DND-41 (cell line): ENCODE measurements around the gene EAF1.
"Not testable (repeated sequence)": the region's sequence is repeated elsewhere in the genome, so short reads cannot be mapped to it uniquely, and the experiment has no call there.

Experiments
- ATAC-seq: fragments of 200-7000 bp; cut with Tn5 transposase; 3 replicates; pipeline ENCODE4 v1.9.1; 2021; ENCODE audit warnings: low read depth; ENCODE audit not compliant: insufficient read depth
- DNase-seq: peaks from one replicate; pipeline ENCODE4 v3.0.0-alpha.2; 2020
- H2AFZ ChIP-seq: 2 replicates; pipeline ENCODE4 v1.6.0; 2012; ENCODE audit warnings: low read depth, low read length
- H3K27ac ChIP-seq: 2 replicates; pipeline ENCODE4 v1.5.1; 2012; ENCODE audit warnings: low read length, inconsistent platforms
- H3K27me3 ChIP-seq: fragments of 200-600 bp; sonication (generic); 2 replicates; pipeline ENCODE4 v1.6.0; 2012; ENCODE audit warnings: low read length, mild to moderate bottlenecking, inconsistent platforms; ENCODE audit not compliant: insufficient read depth, poor library complexity
- H3K36me3 ChIP-seq: 2 replicates; pipeline ENCODE4 v1.5.1; 2012; ENCODE audit warnings: low read length, inconsistent platforms; ENCODE audit not compliant: insufficient read depth
- H3K4me1 ChIP-seq: 2 replicates; pipeline ENCODE4 v1.5.1; 2012; ENCODE audit warnings: mild to moderate bottlenecking, low read length; ENCODE audit not compliant: insufficient read depth
- H3K4me2 ChIP-seq: 2 replicates; pipeline ENCODE4 v1.6.0; 2012; ENCODE audit warnings: mild to moderate bottlenecking, moderate library complexity, low read length, inconsistent platforms; ENCODE audit not compliant: insufficient read depth
- H3K4me3 ChIP-seq, 2 experiments: fragments of 200-600 bp in 1 of 2; shearing (Covaris generic) in 1 of 2; 2 replicates each; pipeline ENCODE4 v1.5.1; 2012 to 2016; ENCODE audit warnings: inconsistent platforms in 2 of 2, low read length in 2 of 2, mild to moderate bottlenecking in 2 of 2, low read depth in 1 of 2, moderate library complexity in 1 of 2
- H3K79me2 ChIP-seq: 2 replicates; pipeline ENCODE4 v1.6.0; 2012; ENCODE audit warnings: low read length, inconsistent platforms; ENCODE audit not compliant: insufficient read depth
- H3K9ac ChIP-seq: 2 replicates; pipeline ENCODE4 v1.6.0; 2012; ENCODE audit warnings: low read depth, mild to moderate bottlenecking, inconsistent platforms, low read length, moderate library complexity
- H3K9me3 ChIP-seq: 2 replicates; pipeline ENCODE4 v1.5.1; 2012; ENCODE audit warnings: low read length, moderate library complexity, mild to moderate bottlenecking, inconsistent platforms; ENCODE audit not compliant: insufficient read depth, severe bottlenecking
- H4K20me1 ChIP-seq: 2 replicates; pipeline ENCODE4 v1.6.0; 2012; ENCODE audit warnings: low read length; ENCODE audit not compliant: insufficient read depth
- EZH2 ChIP-seq: IDR thresholded peaks from 3 replicates; pipeline ENCODE4 v1.6.1; 2012; ENCODE audit warnings: borderline replicate concordance, low read depth, mild to moderate bottlenecking, moderate library complexity, low read length, inconsistent platforms; ENCODE audit not compliant: severe bottlenecking
- TF ChIP-seq, protein P1 (sequence below): IDR thresholded peaks from 2 replicates; pipeline ENCODE4 v1.5.1; 2012; ENCODE audit warnings: borderline replicate concordance, low read length, moderate library complexity, mild to moderate bottlenecking; ENCODE audit not compliant: poor library complexity, severe bottlenecking; ENCODE audit errors: extremely low read depth

Gene EAF1

DNA sequence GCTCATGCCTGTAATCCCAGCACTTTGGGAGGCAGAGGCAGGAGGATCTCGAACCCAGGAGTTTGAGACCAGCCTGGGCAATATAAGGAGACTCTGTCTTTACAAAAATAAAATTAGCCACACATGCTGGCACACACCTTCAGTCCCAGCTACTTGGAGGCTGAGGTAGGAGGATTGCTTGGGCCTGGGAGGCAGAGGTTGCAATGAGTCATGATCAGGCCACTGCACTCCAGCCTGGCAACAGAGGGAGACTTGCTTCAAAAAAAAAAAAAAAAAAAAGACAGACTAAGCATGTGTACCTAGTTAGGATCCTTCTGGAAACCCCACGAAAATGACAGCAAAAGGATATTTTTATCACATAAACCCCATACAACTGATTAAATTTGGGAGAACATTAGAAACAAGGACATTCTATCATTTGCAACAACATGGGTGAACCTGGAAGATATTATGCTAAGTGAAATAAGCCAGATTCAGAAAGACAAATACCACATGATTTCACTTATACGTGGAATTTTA is 44.9 kb upstream of the EAF1 start:
- no peaks in the 10 kb centered on the region for H3K36me3 ChIP-seq
- no peak overlapping the region for H3K27ac ChIP-seq
- H4K20me1 ChIP-seq: no peaks in the 10 kb centered on the region
- no peak overlapping the region for H2AFZ ChIP-seq
- no peak overlapping the region for H3K4me3 ChIP-seq
- no peak overlapping the region for H3K4me2 ChIP-seq
- H3K79me2 ChIP-seq: no peaks in the 10 kb centered on the region
- no peak for ATAC-seq
- TF ChIP-seq EZH2: no peak
- TF ChIP-seq, protein P1, sequence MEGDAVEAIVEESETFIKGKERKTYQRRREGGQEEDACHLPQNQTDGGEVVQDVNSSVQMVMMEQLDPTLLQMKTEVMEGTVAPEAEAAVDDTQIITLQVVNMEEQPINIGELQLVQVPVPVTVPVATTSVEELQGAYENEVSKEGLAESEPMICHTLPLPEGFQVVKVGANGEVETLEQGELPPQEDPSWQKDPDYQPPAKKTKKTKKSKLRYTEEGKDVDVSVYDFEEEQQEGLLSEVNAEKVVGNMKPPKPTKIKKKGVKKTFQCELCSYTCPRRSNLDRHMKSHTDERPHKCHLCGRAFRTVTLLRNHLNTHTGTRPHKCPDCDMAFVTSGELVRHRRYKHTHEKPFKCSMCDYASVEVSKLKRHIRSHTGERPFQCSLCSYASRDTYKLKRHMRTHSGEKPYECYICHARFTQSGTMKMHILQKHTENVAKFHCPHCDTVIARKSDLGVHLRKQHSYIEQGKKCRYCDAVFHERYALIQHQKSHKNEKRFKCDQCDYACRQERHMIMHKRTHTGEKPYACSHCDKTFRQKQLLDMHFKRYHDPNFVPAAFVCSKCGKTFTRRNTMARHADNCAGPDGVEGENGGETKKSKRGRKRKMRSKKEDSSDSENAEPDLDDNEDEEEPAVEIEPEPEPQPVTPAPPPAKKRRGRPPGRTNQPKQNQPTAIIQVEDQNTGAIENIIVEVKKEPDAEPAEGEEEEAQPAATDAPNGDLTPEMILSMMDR: no peak
- no peak for DNase-seq
- peaks cover 7% of the 10 kb centered on the region for H3K9me3 ChIP-seq
- no peaks in the 10 kb centered on the region for H3K27me3 ChIP-seq
- peaks cover 7% of the 10 kb centered on the region for H3K4me1 ChIP-seq
- H3K9ac ChIP-seq: no peak overlapping the region

DNA sequence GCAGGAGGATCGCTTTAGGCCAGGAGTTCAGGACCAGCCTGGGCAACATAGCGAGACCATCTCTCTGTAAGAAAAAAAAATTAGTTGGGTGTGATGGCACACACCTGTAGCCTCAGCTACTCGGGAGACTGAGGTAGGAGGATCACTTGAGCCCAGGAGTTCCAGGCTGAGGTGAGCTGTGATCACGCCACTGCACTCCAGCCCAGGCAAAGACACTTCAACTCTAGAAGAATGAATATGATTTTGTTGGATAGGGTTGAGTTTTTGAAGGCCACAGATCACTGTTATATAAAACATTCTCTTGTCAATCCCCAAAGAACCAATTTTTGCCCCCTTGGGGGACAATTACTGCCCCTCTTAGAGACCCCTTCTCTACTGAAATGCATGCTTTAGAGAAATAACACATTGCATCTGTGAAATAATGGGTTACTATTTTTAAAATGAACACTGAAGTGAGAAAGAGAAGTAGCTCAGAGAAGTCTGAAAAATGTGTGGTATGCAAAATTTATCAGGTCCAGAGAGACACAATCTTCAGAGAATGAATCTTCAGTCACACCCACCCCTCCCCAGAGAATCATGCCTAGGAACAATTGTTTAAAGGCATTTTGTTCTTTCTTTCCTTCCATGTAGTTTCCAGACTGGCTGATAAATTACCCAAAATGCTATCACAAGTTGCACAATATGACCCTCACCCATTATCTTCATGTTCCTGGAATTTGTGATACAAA is 42.7 kb upstream of the EAF1 start:
- TF ChIP-seq, protein P1: no peak
- TF ChIP-seq EZH2: no peak
- no peak overlapping the region for H3K9ac ChIP-seq
- no peak overlapping the region for H3K4me2 ChIP-seq
- no peaks in the 10 kb centered on the region for H3K79me2 ChIP-seq
- DNase-seq (no peak), ATAC-seq (no peak)
- peaks cover 7% of the 10 kb centered on the region for H3K9me3 ChIP-seq
- no peaks in the 10 kb centered on the region for H3K36me3 ChIP-seq
- H4K20me1 ChIP-seq: no peaks in the 10 kb centered on the region
- no peak overlapping the region for H3K4me3 ChIP-seq
- no peak overlapping the region for H3K27ac ChIP-seq
- no peak overlapping the region for H2AFZ ChIP-seq
- no peaks in the 10 kb centered on the region for H3K27me3 ChIP-seq
- H3K4me1 ChIP-seq: peaks cover 19% of the 10 kb centered on the region

DNA sequence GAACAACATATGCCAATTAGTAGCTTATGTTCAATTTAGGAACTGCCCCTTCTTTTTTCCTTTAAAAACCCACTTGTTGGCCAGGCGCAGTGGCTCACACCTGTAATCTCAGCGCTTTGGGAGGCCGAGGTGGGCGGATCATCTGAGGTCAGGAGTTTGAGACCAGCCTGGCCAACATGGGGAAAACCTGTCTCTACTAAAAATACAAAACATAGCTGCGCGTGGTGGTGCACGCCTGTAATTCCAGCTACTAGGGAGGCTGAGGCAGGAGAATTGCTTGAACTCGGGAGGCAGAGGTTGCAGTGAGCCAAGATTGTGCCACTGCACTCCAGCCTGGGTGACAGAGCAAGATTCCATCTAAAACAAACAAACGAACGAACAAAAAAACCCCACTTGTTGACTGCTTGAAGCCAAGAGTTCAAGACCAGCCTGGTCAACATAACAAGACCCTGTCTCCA is 42.1 kb upstream of the EAF1 start:
- H3K27ac ChIP-seq, ATAC-seq, H3K36me3 ChIP-seq, H4K20me1 ChIP-seq, H3K27me3 ChIP-seq, DNase-seq, H3K9me3 ChIP-seq, H3K4me2 ChIP-seq, H3K9ac ChIP-seq, H3K79me2 ChIP-seq, H3K4me3 ChIP-seq, H2AFZ ChIP-seq: not testable (repeated sequence)
- peaks cover 24% of the 10 kb centered on the region for H3K4me1 ChIP-seq

DNA sequence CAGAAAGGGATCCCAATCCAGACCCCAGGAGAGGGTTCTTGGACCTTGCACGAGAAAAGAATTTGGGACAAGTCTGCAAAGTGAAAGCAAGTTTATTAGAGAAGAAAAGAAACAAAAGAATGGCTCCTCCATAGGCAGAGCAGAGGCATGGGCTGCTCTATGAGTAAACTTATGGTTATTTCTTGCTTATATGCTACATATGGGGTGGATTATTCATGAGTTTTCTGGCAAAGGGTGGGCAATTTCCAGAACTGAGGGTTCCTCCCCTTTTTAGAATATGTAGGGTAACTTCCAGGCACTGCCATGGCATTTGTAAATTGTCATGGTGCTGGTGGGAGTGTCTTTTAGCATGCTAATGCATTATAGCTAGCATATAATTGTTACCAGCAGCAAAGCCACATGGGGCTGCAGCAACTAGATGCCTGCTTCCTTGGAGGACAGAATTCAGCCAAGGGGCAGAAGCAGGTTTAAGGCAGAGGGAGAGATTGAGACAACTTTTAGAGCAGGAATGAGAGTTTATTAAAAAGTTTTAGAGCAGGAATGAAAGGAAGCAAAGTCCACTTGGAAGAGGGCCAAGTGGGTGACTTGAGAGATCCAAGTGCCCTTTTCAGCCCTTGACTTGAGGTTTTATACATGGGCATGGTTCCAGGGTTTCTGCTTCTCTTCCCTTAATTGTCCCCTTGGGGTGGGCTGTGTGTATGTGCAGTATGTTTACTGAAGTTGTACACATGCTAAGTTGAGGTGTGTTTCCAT is 41.3 kb upstream of the EAF1 start:
- TF ChIP-seq, protein P1: no peak
- no peak for TF ChIP-seq EZH2
- H3K79me2 ChIP-seq: no peaks in the 10 kb centered on the region
- no peak overlapping the region for H3K4me2 ChIP-seq
- ATAC-seq: no peak
- no peaks in the 10 kb centered on the region for H3K27me3 ChIP-seq
- no peak overlapping the region for H3K4me3 ChIP-seq
- H3K36me3 ChIP-seq: no peaks in the 10 kb centered on the region
- no peak overlapping the region for H2AFZ ChIP-seq
- H3K9ac ChIP-seq: no peak overlapping the region
- no peak overlapping the region for H3K27ac ChIP-seq
- DNase-seq: no peak
- H3K4me1 ChIP-seq: peaks cover 27% of the 10 kb centered on the region
- H4K20me1 ChIP-seq: no peaks in the 10 kb centered on the region
- peaks cover 7% of the 10 kb centered on the region for H3K9me3 ChIP-seq

DNA sequence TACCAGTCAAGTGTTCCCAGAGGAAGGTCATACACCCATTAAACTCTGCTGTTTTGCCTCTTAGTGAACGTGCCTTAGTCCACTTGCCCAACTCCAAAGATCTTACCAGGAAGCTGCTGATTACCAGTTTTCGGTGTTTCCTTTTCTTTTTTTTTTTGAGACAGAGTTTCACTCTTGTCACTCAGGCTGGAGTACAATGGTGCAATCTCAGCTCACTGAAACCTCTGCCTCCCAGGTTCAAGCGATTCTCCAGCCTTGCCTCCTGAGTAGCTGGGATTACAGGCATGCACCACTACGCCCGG is 40.8 kb upstream of the EAF1 start:
- not testable (repeated sequence) for H3K9ac ChIP-seq, H3K4me3 ChIP-seq, H3K4me2 ChIP-seq, H3K27ac ChIP-seq, H3K9me3 ChIP-seq, H3K27me3 ChIP-seq, ATAC-seq, DNase-seq, H3K36me3 ChIP-seq, H3K79me2 ChIP-seq, H2AFZ ChIP-seq, H4K20me1 ChIP-seq
- H3K4me1 ChIP-seq: peaks cover 27% of the 10 kb centered on the region
